Stomach (tissue), 9 donors: ENCODE results near the gene MYO5A. TPM values are rescaled to one million over a fixed set of nuclear protein-coding genes. Genes with fewer than 3 reads are reported as not detected.
"Not testable (repeated sequence)": the region's sequence is repeated elsewhere in the genome, so short reads cannot be mapped to it uniquely, and the experiment has no call there.

Experiments
- DNase-seq, 2 donors: peaks; one replicate each; pipeline versions ENCODE4 v3.0.0 to v3.0.0-alpha.2; 2013 to 2019
- H3K27ac ChIP-seq, 5 donors: fragments of 200-600 bp in 4 of 5; sonication (generic) in 4 of 5; one replicate each; pipeline ENCODE4 v1.5.1; 2013 to 2019; ENCODE audit warnings: mild to moderate bottlenecking in 1 of 5, moderate library complexity in 1 of 5
- H3K27me3 ChIP-seq, 3 donors: fragments of 200-600 bp; sonication (generic); one replicate each; pipeline ENCODE4 v1.5.1; 2017 to 2019; ENCODE audit warnings: mixed run types in 1 of 3
- H3K36me3 ChIP-seq, 4 donors: fragments of 200-600 bp; sonication (generic); 1 replicate in 3 of 4; 2 replicates in 1 of 4; pipeline ENCODE4 v1.5.1; 2016 to 2019
- H3K4me1 ChIP-seq, 4 donors: fragments of 200-600 bp; sonication (generic); one replicate each; pipeline ENCODE4 v1.5.1; 2016 to 2019
- H3K4me3 ChIP-seq, 4 donors: fragments of 200-600 bp; sonication (generic) in 3 of 4; one replicate each; pipeline ENCODE4 v1.5.1; 2016 to 2019; ENCODE audit warnings: mild to moderate bottlenecking in 1 of 4
- H3K9me3 ChIP-seq, 4 donors: fragments of 200-600 bp; sonication (generic); one replicate each; pipeline ENCODE4 v1.5.1; 2016 to 2019
- EP300 ChIP-seq: sonication (generic); formaldehyde crosslinking; IDR thresholded peaks from one replicate; pipeline ENCODE4 v1.6.1; 2017; ENCODE audit warnings: antibody characterized with exemption
- POLR2A ChIP-seq, 4 donors: fragments of 450-650 bp; IDR thresholded peaks; one replicate each; pipeline ENCODE4 v1.6.1; 2016; ENCODE audit warnings: antibody characterized with exemption in 4 of 4, control low read depth in 2 of 4, mild to moderate bottlenecking in 1 of 4, moderate library complexity in 1 of 4
- POLR2AphosphoS5 ChIP-seq, 3 donors: sonication (generic); formaldehyde crosslinking; IDR thresholded peaks; one replicate each; pipeline ENCODE4 v1.6.1; 2016; ENCODE audit warnings: antibody characterized with exemption in 3 of 3
- WGBS, 5 donors: extraction: QIAGEN DNeasy Blood & Tissue Kit in 3 of 5; methylation state at CpG; one replicate each; pipeline versions ENCODE4 v1.1.5 to v1.1.7; 2013 to 2018; 5-methylcytosine and 5-hydroxymethylcytosine counted together
- intact Hi-C: fragments of 100-400 bp; cut with DNase I; formaldehyde crosslinking; loops from one replicate; pipeline ENCODE4 v1.15.1; 2023; ENCODE audit warnings: low total_unique reads
- polyA plus RNA-seq, 3 donors: library from polyadenylated mRNA; stranded (reverse); fragments of 200-250 nt; gene quantifications; one replicate each; pipeline ENCODE4 v1.2.3, GENCODE V29; 2013
- total RNA-seq, 5 donors: library from RNA; depleted of rRNA; stranded (reverse); fragments of >200 nt; gene quantifications; one replicate each; pipeline versions ENCODE4 v1.1.0 to v1.2.3, GENCODE V29; 2014 to 2016
- TF ChIP-seq, protein P1 (sequence below), 7 experiments: fragments of 450-650 bp in 4 of 7; fragments of 200-600 bp in 3 of 7; sonication (generic) in 3 of 7; IDR thresholded peaks; one replicate each; pipeline ENCODE4 v1.5.1; 2016 to 2019; ENCODE audit warnings: antibody characterized with exemption in 7 of 7, control low read depth in 2 of 7, mild to moderate bottlenecking in 1 of 7
- donor health status: healthy with polysubstance abuse.
- donor health status: Bipolar disorder and iron deficiency.
- donor health status: healthy.

MYO5A gene
- total and polyA plus RNA-seq, 8 donors = 1.2 to 26.2 (median 12.0) TPM

DNA sequence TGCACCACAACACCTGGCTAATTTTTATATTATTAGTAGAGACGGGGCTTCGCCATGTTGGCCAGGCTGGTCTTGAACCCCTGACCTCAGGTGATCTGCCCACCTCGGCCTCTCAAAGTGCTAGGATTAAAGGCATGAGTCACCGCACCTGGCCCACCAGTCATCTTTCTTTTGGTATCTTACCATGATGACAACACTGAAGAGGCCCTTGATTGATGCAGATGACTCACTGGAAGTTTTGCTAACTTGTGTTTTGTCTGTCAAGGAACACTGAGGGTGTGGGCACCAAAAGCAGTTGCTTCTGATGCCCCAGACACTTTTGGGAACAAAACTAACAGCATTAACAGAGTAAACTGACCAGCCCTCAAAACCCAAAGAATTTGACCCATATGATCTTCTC lies 88.3 kb downstream of the MYO5A start:
- TF ChIP-seq, protein P1, sequence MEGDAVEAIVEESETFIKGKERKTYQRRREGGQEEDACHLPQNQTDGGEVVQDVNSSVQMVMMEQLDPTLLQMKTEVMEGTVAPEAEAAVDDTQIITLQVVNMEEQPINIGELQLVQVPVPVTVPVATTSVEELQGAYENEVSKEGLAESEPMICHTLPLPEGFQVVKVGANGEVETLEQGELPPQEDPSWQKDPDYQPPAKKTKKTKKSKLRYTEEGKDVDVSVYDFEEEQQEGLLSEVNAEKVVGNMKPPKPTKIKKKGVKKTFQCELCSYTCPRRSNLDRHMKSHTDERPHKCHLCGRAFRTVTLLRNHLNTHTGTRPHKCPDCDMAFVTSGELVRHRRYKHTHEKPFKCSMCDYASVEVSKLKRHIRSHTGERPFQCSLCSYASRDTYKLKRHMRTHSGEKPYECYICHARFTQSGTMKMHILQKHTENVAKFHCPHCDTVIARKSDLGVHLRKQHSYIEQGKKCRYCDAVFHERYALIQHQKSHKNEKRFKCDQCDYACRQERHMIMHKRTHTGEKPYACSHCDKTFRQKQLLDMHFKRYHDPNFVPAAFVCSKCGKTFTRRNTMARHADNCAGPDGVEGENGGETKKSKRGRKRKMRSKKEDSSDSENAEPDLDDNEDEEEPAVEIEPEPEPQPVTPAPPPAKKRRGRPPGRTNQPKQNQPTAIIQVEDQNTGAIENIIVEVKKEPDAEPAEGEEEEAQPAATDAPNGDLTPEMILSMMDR (IDR thresholded peaks at IDR 0.05) = no peak
- TF ChIP-seq POLR2A (IDR thresholded peaks at IDR 0.05) = no peak
- TF ChIP-seq POLR2AphosphoS5 (IDR thresholded peaks at IDR 0.05) = no peak
- no peak for TF ChIP-seq EP300
- no peaks in the 10 kb centered on the region for H3K36me3 ChIP-seq
- intact Hi-C loops = no loop called here
- H3K9me3 ChIP-seq = no peaks in the 10 kb centered on the region
- no peak for DNase-seq
- peaks cover 0 to 27% (median 12%) of the 10 kb centered on the region in 4 donors for H3K4me1 ChIP-seq
- no peaks in the 10 kb centered on the region for H3K27me3 ChIP-seq
- H3K27ac ChIP-seq = no peak overlapping the region
- WGBS, 5 donors = 84 to 95% (median 88%) methylated on average over 4 of the region's 4 CpGs
- H3K4me3 ChIP-seq = no peak overlapping the region

DNA sequence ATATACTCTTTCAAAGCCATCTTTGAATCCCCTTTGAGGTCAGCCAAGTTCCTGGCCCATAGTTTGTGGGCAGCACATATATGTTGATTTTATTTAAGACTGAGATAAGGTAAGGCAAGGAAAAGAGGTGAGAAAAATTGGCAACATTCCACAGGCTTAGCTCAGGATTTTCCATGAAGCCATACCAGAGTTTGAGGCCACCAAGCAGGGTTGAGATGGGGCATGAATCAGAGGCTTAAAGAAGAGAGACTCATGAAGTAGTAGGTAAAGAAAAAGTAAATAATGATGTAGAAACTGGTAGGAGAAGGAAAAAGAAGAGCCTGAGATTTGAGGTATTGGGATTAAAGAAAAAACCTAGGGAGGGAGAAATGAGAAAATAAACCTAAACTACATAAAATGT lies 89.2 kb downstream of the MYO5A start:
- H3K27me3 ChIP-seq = no peaks in the 10 kb centered on the region
- H3K4me3 ChIP-seq = no peak overlapping the region
- TF ChIP-seq POLR2A (IDR thresholded peaks at IDR 0.05) = no peak
- TF ChIP-seq, protein P1 (IDR thresholded peaks at IDR 0.05) = no peak
- intact Hi-C loops = no loop called here
- H3K36me3 ChIP-seq = no peaks in the 10 kb centered on the region
- H3K9me3 ChIP-seq = no peaks in the 10 kb centered on the region
- no peak overlapping the region for H3K27ac ChIP-seq
- DNase-seq = peak in 1 of 2 donors; percentile 22
- H3K4me1 ChIP-seq = peaks cover 0 to 24% (median 11%) of the 10 kb centered on the region in 4 donors

DNA sequence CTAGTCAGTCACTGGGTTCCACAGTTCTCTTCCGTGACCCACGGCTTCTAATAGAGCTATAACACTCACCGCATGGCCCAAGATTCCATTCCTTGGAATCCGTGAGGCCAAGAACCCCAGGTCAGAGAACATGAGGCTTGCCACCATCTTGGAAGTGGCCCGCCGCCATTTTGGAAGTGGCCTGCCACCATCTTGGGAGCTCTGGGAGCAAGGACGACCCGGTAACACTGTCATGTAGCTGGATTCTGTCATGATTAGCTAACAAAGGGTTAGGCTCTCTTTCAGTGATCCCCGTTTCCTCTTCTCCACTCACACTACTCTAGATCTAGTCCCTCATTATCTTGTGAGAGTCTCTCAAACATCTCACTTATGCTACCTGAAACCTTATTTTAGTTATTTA lies 89.6 kb downstream of the MYO5A start:
- H3K27ac ChIP-seq, H3K27me3 ChIP-seq, DNase-seq, H3K4me3 ChIP-seq, H3K9me3 ChIP-seq, H3K36me3 ChIP-seq, intact Hi-C loops: not testable (repeated sequence)
- WGBS, 5 donors = 95 to 99% (median 96%) methylated on average over 8 to 9 of the region's 9 CpGs
- H3K4me1 ChIP-seq = peaks cover 0 to 28% (median 11%) of the 10 kb centered on the region in 4 donors

DNA sequence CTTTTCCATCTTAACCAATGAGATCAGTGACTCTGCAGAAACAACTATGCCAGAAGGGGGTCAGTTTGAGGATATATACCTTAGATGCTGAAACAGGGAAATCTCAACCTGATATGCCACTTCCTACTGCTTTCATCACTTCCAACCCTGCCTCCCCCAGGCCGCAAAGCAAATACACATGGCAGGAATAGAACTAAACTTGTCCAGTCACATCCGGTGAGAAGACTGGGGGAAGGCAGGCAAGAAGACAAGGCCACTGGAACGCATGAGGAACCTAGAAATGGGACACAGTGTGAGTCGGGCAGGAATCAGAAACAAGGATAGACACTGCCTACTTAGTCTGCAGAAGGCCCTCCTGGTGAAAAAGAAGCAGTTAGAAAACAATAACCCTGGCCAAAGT lies 90.6 kb downstream of the MYO5A start:
- Histone ChIP-seq H3K27ac (no peak overlapping the region), H3K36me3 (no peaks in the 10 kb centered on the region), H3K27me3 (no peaks in the 10 kb centered on the region), H3K4me1 (peaks cover 0 to 28% (median 11%) of the 10 kb centered on the region in 4 donors), H3K9me3 (no peaks in the 10 kb centered on the region), H3K4me3 (no peak overlapping the region)
- 75 to 93% (median 80%) methylated on average over 4 of the region's 4 CpGs for whole genome bisulfite sequencing, 5 donors
- TF ChIP-seq, protein P1 (IDR thresholded peaks at IDR 0.05) = no peak
- no peak for TF ChIP-seq POLR2AphosphoS5 (IDR thresholded peaks at IDR 0.05)
- no peak for TF ChIP-seq EP300
- no peak for TF ChIP-seq POLR2A (IDR thresholded peaks at IDR 0.05)
- intact Hi-C loops = no loop called here
- peak in 1 of 2 donors; percentile 7 for DNase-seq

DNA sequence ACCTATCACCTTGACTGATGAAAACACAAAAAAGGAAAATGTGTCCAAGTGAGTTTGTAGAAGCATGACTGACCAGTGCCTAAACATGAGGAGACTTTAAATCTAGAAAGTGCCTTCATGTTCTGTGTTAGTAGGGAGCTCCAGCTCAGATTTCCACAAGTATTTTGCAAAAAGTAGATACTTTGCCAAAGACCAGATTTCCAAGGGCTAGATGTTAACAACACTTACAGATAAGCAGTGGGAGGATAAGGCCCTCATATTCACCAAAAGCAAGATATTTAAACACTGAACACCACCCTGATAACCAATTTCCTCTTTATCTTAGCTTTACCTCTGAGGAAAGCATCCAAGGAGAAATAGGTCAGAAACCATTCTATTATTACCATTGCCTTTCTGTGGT lies 91.0 kb downstream of the MYO5A start:
- no peaks in the 10 kb centered on the region for H3K27me3 ChIP-seq
- no peaks in the 10 kb centered on the region for H3K36me3 ChIP-seq
- intact Hi-C loops = no loop called here
- no peak for DNase-seq
- no peak overlapping the region for H3K4me3 ChIP-seq
- H3K27ac ChIP-seq = no peak overlapping the region
- no peaks in the 10 kb centered on the region for H3K9me3 ChIP-seq
- TF ChIP-seq POLR2A (IDR thresholded peaks at IDR 0.05) = no peak
- TF ChIP-seq, protein P1 (IDR thresholded peaks at IDR 0.05) = no peak
- no peak for TF ChIP-seq POLR2AphosphoS5 (IDR thresholded peaks at IDR 0.05)
- TF ChIP-seq EP300 = no peak
- H3K4me1 ChIP-seq = peaks cover 0 to 28% (median 11%) of the 10 kb centered on the region in 4 donors
